ENCODE data around the gene ZSCAN30.

The ZSCAN30 gene

GRCh38 chr18:35245719-35246317 is 44.2 kb downstream of the ZSCAN30 start:
- TF ChIP-seq CTCF (conservative IDR thresholded peaks at IDR 0.05; ENCODE audit: low read depth) = no peak
- no peak for DNase-seq (ENCODE audit: low spot score)
- H3K27ac ChIP-seq = no peak overlapping the region
- ChIA-PET CTCF (no interaction called here), POLR2A (ENCODE audit: low non-redundant PET) (no interaction called here)

GRCh38 chr18:35244671-35245070 is 45.4 kb downstream of the ZSCAN30 start:
- TF ChIP-seq CTCF (conservative IDR thresholded peaks at IDR 0.05; ENCODE audit: low read depth) = no peak
- ChIA-PET CTCF (no interaction called here), POLR2A (ENCODE audit: low non-redundant PET) (no interaction called here)
- H3K27ac ChIP-seq = no peak overlapping the region
- no peak for DNase-seq (ENCODE audit: low spot score)

DNA sequence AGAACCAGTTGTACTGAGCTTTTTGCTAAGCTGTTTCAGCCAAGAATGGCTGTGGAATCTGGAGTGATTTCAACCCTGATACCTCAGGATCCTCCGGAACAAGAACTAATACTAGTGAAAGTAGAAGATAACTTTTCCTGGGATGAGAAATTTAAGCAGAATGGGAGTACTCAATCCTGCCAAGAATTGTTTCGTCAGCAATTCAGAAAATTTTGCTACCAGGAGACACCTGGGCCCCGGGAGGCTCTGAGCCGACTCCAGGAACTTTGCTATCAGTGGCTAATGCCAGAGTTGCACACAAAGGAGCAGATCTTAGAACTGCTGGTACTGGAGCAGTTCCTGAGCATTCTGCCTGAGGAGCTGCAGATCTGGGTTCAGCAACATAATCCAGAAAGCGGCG is 47.6 kb downstream of the ZSCAN30 start:
- no peak for DNase-seq (ENCODE audit: low spot score)
- H3K27ac ChIP-seq = no peak overlapping the region
- no peak for TF ChIP-seq CTCF (conservative IDR thresholded peaks at IDR 0.05; ENCODE audit: low read depth)
- CTCF ChIA-PET = interaction anchor here (0.7 kb wide), 1 partner anchor 453 kb away, joined by 4 read pairs; no protein-coding TSS in a partner anchor
- POLR2A ChIA-PET (ENCODE audit: low non-redundant PET) = no interaction called here

- no peak for TF ChIP-seq CTCF (conservative IDR thresholded peaks at IDR 0.05; ENCODE audit: low read depth)
- POLR2A ChIA-PET (ENCODE audit: low non-redundant PET) = no interaction called here
- H3K27ac ChIP-seq = peak overlapping the region; percentile 82
- CTCF ChIA-PET = interaction anchor here (0.6 kb wide), 1 partner anchor 84 kb away, joined by 3 read pairs; no protein-coding TSS in a partner anchor
- DNase-seq (ENCODE audit: low spot score) = no peak
Measured at GRCh38 chr18:35241448-35241804, 48.6 kb downstream of the ZSCAN30 start.

DNA sequence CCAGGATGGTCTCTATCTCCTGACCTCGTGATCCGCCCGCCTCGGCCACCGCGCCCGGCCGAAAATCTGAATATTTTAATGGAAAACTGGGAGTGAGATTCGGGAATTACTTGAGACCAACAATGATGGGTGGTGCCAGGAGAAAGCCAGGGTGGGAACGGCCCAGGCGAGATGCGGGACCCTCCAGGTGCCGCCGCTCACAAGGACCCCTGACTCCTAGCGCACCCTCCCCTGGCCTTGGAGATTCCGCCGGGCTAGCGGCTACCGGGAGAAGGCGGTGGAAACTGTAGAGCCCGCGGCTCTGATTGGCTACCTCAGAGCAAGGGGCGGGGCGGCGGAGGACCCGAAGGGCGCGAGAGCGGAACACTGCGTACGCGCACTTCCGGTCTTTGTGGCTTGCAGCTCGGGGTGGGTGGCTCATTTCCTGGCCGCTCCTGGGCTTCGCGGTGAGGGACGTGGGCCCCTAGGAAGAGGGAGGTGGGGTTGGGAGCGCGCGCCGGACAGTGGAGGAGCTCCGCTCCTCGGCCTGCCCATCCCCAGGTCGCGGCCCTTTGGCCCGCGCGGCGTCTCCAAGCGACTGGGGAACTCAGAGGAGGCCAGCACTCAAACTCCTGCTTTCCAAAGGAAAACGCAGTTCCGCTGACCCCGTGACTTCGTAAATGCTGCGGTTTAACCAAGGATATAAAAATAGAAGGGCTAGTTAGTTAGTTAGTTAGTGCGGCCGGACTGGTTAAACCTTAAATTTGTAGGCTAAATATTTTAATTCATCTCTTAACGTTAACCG is 49.2 kb downstream of the ZSCAN30 start, which contains the start of gene ZNF397:
Gene ZNF397, plus strand, starts transcription at position 371 of the 784 bp plus-strand sequence. CDS start 1,437 bp downstream, outside the sequence.
- TF ChIP-seq CTCF (conservative IDR thresholded peaks at IDR 0.05; ENCODE audit: low read depth) = no peak

GRCh38 chr18:35239314-35239713 is 50.7 kb downstream of the ZSCAN30 start:
- no peak overlapping the region for H3K27ac ChIP-seq
- POLR2A ChIA-PET (ENCODE audit: low non-redundant PET) = no interaction called here
- no peak for DNase-seq (ENCODE audit: low spot score)
- TF ChIP-seq CTCF (conservative IDR thresholded peaks at IDR 0.05; ENCODE audit: low read depth) = no peak
- CTCF ChIA-PET = no interaction called here

More for the DNA sequence above, 49.2 kb downstream of the ZSCAN30 start, which contains the start of gene ZNF397:
- ChIA-PET POLR2A (ENCODE audit: low non-redundant PET) (interaction anchor here (0.6 kb wide), 1 partner anchor 28 kb away, joined by 8 read pairs; no protein-coding TSS in a partner anchor), CTCF (interaction anchor here (0.6 kb wide), 1 partner anchor 85 kb away, joined by 3 read pairs; no protein-coding TSS in a partner anchor)
- H3K27ac ChIP-seq = peak within 1 kb of the TSS; percentile 82
- DNase-seq (ENCODE audit: low spot score) = peak; percentile 90
